ENCODE results near the gene LLGL2.

DNA sequence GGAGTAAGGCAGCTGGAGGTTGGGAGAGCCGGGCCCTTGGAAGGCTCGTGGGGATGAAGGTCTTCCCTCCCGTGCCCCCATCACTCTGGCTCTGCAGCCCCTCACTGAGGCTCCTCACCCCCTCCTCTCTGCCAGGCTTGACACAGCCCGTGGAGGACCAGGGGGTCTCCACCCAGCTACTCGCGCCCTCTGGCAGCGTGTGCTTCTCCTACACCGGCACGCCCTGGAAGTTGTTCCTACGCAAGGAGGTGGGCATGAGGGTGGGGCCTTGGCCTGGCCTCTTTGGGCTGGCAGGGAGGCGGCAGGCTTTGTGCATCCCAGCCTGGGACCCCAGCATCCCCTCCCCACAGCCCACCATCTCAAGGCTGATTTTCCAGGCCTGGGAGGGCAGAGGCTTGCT is 92.2 kb downstream of the LLGL2 start:
- TF ChIP-seq, protein P1, sequence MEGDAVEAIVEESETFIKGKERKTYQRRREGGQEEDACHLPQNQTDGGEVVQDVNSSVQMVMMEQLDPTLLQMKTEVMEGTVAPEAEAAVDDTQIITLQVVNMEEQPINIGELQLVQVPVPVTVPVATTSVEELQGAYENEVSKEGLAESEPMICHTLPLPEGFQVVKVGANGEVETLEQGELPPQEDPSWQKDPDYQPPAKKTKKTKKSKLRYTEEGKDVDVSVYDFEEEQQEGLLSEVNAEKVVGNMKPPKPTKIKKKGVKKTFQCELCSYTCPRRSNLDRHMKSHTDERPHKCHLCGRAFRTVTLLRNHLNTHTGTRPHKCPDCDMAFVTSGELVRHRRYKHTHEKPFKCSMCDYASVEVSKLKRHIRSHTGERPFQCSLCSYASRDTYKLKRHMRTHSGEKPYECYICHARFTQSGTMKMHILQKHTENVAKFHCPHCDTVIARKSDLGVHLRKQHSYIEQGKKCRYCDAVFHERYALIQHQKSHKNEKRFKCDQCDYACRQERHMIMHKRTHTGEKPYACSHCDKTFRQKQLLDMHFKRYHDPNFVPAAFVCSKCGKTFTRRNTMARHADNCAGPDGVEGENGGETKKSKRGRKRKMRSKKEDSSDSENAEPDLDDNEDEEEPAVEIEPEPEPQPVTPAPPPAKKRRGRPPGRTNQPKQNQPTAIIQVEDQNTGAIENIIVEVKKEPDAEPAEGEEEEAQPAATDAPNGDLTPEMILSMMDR (IDR thresholded peaks at IDR 0.05): no peak
- no peak for TF ChIP-seq POLR2A (IDR thresholded peaks at IDR 0.05)

Measured in thyroid gland (tissue), 4 donors.